WTC11 (cell line): ENCODE measurements around the gene SYPL1. TPM values are rescaled to one million over a fixed set of nuclear protein-coding genes. Genes with fewer than 3 reads are reported as not detected.
A peak's percentile ranks its signal among the peaks of the same experiment; 100 is the strongest.

ENCODE experiments used
- ATAC-seq: fragments of 200-7000 bp; cut with Tn5 transposase; 2 replicates; pipeline ENCODE4 v1.10.0; 2021; ENCODE audit warnings: mild to moderate bottlenecking, moderate library complexity
- CTCF ChIA-PET: fragments of 300-600 bp; sonication (Branson Sonifier 250); formaldehyde crosslinking; loops from one replicate; lab custom pipeline; 2021; ENCODE audit warnings: antibody characterized with exemption; lab: Charles Lee
- POLR2A ChIA-PET: fragments of 350-600 bp; sonication (Branson Sonifier 250); formaldehyde crosslinking; loops from one replicate; lab custom pipeline; 2021; ENCODE audit warnings: antibody characterized with exemption; lab: Charles Lee
- DNase-seq: peaks from one replicate; pipeline ENCODE4 v3.0.0; 2021; ENCODE audit warnings: low spot score
- H3K27ac Mint-ChIP-seq: 2 replicates; pipeline ENCODE4 v1.8.0; 2021; ENCODE audit warnings: mixed read lengths
- H3K27me3 Mint-ChIP-seq: 2 replicates; pipeline ENCODE4 v1.8.0; 2021; ENCODE audit warnings: low read depth, mild to moderate bottlenecking, moderate library complexity, mixed read lengths
- H3K36me3 Mint-ChIP-seq: 2 replicates; pipeline ENCODE4 v1.8.0; 2021; ENCODE audit warnings: mixed read lengths
- H3K4me1 Mint-ChIP-seq: 2 replicates; pipeline ENCODE4 v1.8.0; 2022; ENCODE audit warnings: mixed read lengths
- H3K4me3 Mint-ChIP-seq: 2 replicates; pipeline ENCODE4 v1.8.0; 2021; ENCODE audit warnings: mild to moderate bottlenecking, moderate library complexity, mixed read lengths
- H3K9me3 Mint-ChIP-seq: 2 replicates; pipeline ENCODE4 v1.8.0; 2021; ENCODE audit warnings: mixed read lengths
- ATF1 ChIP-seq: sonication (generic); formaldehyde crosslinking; IDR thresholded peaks from 2 replicates; pipeline ENCODE4 v1.8.1; 2023; ENCODE audit warnings: mild to moderate bottlenecking, moderate library complexity, missing genetic modification reagents
- ELF4 ChIP-seq: sonication (generic); formaldehyde crosslinking; IDR thresholded peaks from 2 replicates; pipeline ENCODE4 v1.8.1; 2022; ENCODE audit warnings: low read depth, mild to moderate bottlenecking, moderate library complexity, missing genetic modification reagents
- FOXJ3 ChIP-seq: sonication (generic); formaldehyde crosslinking; IDR thresholded peaks from 2 replicates; pipeline ENCODE4 v1.9.0; 2021; ENCODE audit warnings: missing genetic modification reagents, mild to moderate bottlenecking, borderline replicate concordance
- FOXK1 ChIP-seq: sonication (generic); formaldehyde crosslinking; IDR thresholded peaks from 2 replicates; pipeline ENCODE4 v1.8.0; 2022; ENCODE audit warnings: mild to moderate bottlenecking, moderate library complexity, missing genetic modification reagents
- GTF2I ChIP-seq: fragments of 250-450 bp; sonication (Bioruptor Pico); conservative IDR thresholded peaks from 2 replicates; pipeline ENCODE4 v1.4.0; 2021; ENCODE audit warnings: mild to moderate bottlenecking
- HMGA2 ChIP-seq: fragments of 250-450 bp; sonication (Bioruptor Pico); IDR thresholded peaks from 2 replicates; pipeline ENCODE4 v1.4.0; 2021; ENCODE audit warnings: mild to moderate bottlenecking, moderate library complexity
- JUN ChIP-seq: sonication (generic); formaldehyde crosslinking; IDR thresholded peaks from 2 replicates; pipeline ENCODE4 v1.8.0; 2023; ENCODE audit warnings: mild to moderate bottlenecking, missing genetic modification reagents
- KAT7 ChIP-seq: sonication (generic); formaldehyde crosslinking; IDR thresholded peaks from 2 replicates; pipeline ENCODE4 v1.8.1; 2023; ENCODE audit warnings: missing genetic modification reagents, mild to moderate bottlenecking, borderline replicate concordance
- NFYB ChIP-seq: sonication (generic); formaldehyde crosslinking; conservative IDR thresholded peaks from 2 replicates; pipeline ENCODE4 v1.8.0; 2022; ENCODE audit warnings: low read depth, missing genetic modification reagents
- NR2C2 ChIP-seq: sonication (generic); formaldehyde crosslinking; IDR thresholded peaks from 2 replicates; pipeline ENCODE4 v1.8.0; 2022; ENCODE audit warnings: mild to moderate bottlenecking, missing genetic modification reagents
- SOX15 ChIP-seq: fragments of 250-450 bp; sonication (Bioruptor Pico); IDR thresholded peaks from 2 replicates; pipeline ENCODE4 v1.9.0; 2021; ENCODE audit warnings: mild to moderate bottlenecking
- TCF7 ChIP-seq: sonication (generic); formaldehyde crosslinking; IDR thresholded peaks from 2 replicates; pipeline ENCODE4 v1.8.0; 2022; ENCODE audit warnings: mild to moderate bottlenecking, low read depth, missing genetic modification reagents, moderate library complexity
- TEAD1 ChIP-seq: sonication (generic); formaldehyde crosslinking; IDR thresholded peaks from 2 replicates; pipeline ENCODE4 v1.8.0; 2022; ENCODE audit warnings: mild to moderate bottlenecking, missing genetic modification reagents
- ZBTB21 ChIP-seq: sonication (generic); formaldehyde crosslinking; IDR thresholded peaks from 2 replicates; pipeline ENCODE4 v1.8.1; 2023; ENCODE audit warnings: mild to moderate bottlenecking, missing genetic modification reagents, borderline replicate concordance
- ZNF121 ChIP-seq: sonication (generic); formaldehyde crosslinking; IDR thresholded peaks from 2 replicates; pipeline ENCODE4 v1.8.0; 2023; ENCODE audit warnings: missing genetic modification reagents
- total RNA-seq: library from RNA; stranded (reverse); gene quantifications from 3 replicates; pipeline ENCODE4 v1.2.3, GENCODE V29; 2021
- TF ChIP-seq, protein P1 (sequence below): sonication (generic); formaldehyde crosslinking; IDR thresholded peaks from 2 replicates; pipeline ENCODE4 v1.8.0; 2022; ENCODE audit warnings: mild to moderate bottlenecking, missing genetic modification reagents
- TF ChIP-seq, protein P2 (sequence below): fragments of 250-450 bp; sonication (Bioruptor Pico); conservative IDR thresholded peaks from 2 replicates; pipeline ENCODE4 v1.9.0; 2021; ENCODE audit warnings: mild to moderate bottlenecking
- TF ChIP-seq, protein P3 (sequence below): sonication (generic); formaldehyde crosslinking; IDR thresholded peaks from 2 replicates; pipeline ENCODE4 v1.8.0; 2023; ENCODE audit warnings: missing genetic modification reagents
- TF ChIP-seq, protein P4 (sequence below): fragments of 250-450 bp; sonication (Bioruptor Pico); IDR thresholded peaks from 2 replicates; pipeline ENCODE4 v1.9.0; 2021; ENCODE audit warnings: moderate library complexity, mild to moderate bottlenecking, inconsistent platforms, borderline replicate concordance
- TF ChIP-seq, protein P5 (sequence below): sonication (generic); formaldehyde crosslinking; IDR thresholded peaks from 2 replicates; pipeline ENCODE4 v1.8.0; 2023; ENCODE audit warnings: missing genetic modification reagents, mild to moderate bottlenecking, borderline replicate concordance
- TF ChIP-seq, protein P6 (sequence below): sonication (generic); formaldehyde crosslinking; IDR thresholded peaks from 2 replicates; pipeline ENCODE4 v1.8.1; 2022; ENCODE audit warnings: mild to moderate bottlenecking, moderate library complexity, missing genetic modification reagents

The SYPL1 gene
- total RNA-seq, 1 experiment from 2014 or later, result 54.8 TPM

DNA sequence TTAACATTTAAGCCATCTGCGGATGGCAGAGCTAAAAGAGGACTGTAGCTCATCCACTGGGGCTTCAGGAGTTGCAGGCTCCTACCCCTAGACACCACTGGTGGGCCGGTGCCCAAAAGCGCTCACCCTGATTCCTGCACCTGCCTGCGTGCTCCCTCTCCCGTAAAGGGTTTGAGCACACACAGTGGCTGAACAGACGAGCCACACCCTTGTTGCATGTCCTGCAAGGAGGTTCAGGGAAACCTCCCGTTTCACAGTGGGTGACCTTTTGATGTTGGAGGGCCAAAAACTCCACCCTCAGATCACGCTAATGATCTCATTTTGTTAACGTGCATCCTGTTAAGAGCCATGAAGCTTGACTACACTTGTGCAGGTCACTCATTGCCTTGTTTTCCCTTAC lies 37.9 kb downstream of the SYPL1 start:
- Mint-ChIP-seq H3K27me3 (no peaks in the 10 kb centered on the region), H3K9me3 (peaks cover 3% of the 10 kb centered on the region; the same call in 1 of the 2 replicates)
- TF ChIP-seq TCF7 (CRISPR knock-in tag) (no peak), NR2C2 (no peak), ELF4 (CRISPR knock-in tag) (no peak), NFYB (CRISPR knock-in tag) (no peak), HMGA2 (CRISPR knock-in tag) (no peak), JUN (CRISPR knock-in tag) (no peak), GTF2I (no peak), KAT7 (CRISPR knock-in tag) (no peak), ATF1 (CRISPR knock-in tag) (no peak)
- TF ChIP-seq, protein P1, sequence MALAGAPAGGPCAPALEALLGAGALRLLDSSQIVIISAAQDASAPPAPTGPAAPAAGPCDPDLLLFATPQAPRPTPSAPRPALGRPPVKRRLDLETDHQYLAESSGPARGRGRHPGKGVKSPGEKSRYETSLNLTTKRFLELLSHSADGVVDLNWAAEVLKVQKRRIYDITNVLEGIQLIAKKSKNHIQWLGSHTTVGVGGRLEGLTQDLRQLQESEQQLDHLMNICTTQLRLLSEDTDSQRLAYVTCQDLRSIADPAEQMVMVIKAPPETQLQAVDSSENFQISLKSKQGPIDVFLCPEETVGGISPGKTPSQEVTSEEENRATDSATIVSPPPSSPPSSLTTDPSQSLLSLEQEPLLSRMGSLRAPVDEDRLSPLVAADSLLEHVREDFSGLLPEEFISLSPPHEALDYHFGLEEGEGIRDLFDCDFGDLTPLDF (CRISPR knock-in tag), result no peak
- TF ChIP-seq, protein P2, sequence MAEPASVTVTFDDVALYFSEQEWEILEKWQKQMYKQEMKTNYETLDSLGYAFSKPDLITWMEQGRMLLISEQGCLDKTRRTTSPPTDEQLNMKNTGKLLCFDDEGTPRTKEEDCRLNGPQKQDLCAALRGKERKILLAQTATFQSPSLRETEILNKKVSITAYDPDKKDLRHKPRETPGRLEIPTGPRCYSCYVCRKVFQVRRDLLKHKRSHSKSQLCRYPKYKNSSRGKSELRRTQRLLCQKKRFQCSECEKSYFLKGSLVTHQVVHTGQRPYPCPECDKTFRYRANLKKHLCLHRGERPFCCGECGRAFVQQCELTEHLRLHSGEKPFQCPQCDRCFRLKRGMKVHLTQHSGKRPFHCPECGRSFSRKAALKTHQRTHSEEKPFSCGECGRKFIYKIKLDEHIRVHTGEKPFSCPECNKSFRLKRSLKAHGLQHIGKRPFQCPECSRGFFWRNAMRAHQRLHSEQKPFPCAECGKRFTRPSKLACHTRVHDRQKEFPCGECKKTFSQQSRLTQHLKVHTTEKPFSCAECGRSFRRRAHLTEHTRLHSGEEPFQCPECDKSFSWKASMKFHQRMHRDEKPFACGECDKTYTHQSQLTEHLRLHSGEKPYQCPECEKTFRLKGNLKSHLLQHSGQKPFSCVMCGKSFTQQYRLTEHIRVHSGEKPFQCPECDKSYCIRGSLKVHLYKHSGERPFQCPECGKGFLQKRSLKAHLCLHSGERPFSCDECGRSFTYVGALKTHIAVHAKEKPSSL (CRISPR knock-in tag), result no peak
- TF ChIP-seq, protein P3, sequence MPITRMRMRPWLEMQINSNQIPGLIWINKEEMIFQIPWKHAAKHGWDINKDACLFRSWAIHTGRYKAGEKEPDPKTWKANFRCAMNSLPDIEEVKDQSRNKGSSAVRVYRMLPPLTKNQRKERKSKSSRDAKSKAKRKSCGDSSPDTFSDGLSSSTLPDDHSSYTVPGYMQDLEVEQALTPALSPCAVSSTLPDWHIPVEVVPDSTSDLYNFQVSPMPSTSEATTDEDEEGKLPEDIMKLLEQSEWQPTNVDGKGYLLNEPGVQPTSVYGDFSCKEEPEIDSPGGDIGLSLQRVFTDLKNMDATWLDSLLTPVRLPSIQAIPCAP (CRISPR knock-in tag), result no peak
- TF ChIP-seq, all 79 proteins: peak for 0
- Mint-ChIP-seq H3K27ac (no peak overlapping the region), H3K4me1 (peaks cover 20% of the 10 kb centered on the region), H3K36me3 (no peaks in the 10 kb centered on the region), H3K4me3 (no peak overlapping the region)
- DNase-seq (no peak), ATAC-seq (peak; percentile 53)
- POLR2A ChIA-PET, result interaction anchor here (0.6 kb wide), 1 partner anchor 9 kb away, joined by 3 read pairs; no protein-coding TSS in a partner anchor
- CTCF ChIA-PET, result interaction anchor here (0.6 to 1.7 kb wide), 4 partner anchors 30 to 1052 kb away, joined by 3 to 6 read pairs (median 4); no protein-coding TSS in a partner anchor

DNA sequence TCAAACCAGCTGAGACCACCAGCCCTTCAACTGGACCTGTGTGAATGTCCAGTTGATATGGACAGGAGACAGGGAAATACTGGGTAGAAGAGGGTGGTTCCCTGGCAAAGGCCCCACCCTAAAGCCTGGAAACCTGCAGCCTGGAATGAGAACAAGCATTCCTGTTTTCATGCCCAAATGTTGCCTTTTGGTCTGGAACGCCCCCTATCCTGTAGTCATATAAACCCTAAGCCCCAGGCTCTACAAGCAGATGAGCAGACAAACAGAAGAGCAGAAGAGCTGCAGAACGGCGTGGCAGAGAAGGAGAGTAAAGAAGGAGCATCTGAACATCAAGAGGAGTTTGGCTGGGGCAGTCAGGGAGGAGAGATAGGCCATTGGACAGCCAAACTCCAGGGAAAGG lies 38.4 kb downstream of the SYPL1 start:
- TF ChIP-seq NFYB (CRISPR knock-in tag) (no peak), TEAD1 (CRISPR knock-in tag) (no peak), ZBTB21 (CRISPR knock-in tag) (no peak), FOXK1 (no peak), ZNF121 (CRISPR knock-in tag) (no peak), SOX15 (no peak), FOXJ3 (no peak)
- TF ChIP-seq, protein P4, sequence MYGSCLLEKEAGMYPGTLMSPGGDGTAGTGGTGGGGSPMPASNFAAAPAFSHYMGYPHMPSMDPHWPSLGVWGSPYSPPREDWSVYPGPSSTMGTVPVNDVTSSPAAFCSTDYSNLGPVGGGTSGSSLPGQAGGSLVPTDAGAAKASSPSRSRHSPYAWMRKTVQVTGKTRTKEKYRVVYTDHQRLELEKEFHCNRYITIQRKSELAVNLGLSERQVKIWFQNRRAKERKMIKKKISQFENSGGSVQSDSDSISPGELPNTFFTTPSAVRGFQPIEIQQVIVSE (CRISPR knock-in tag), result no peak
- TF ChIP-seq, protein P5, sequence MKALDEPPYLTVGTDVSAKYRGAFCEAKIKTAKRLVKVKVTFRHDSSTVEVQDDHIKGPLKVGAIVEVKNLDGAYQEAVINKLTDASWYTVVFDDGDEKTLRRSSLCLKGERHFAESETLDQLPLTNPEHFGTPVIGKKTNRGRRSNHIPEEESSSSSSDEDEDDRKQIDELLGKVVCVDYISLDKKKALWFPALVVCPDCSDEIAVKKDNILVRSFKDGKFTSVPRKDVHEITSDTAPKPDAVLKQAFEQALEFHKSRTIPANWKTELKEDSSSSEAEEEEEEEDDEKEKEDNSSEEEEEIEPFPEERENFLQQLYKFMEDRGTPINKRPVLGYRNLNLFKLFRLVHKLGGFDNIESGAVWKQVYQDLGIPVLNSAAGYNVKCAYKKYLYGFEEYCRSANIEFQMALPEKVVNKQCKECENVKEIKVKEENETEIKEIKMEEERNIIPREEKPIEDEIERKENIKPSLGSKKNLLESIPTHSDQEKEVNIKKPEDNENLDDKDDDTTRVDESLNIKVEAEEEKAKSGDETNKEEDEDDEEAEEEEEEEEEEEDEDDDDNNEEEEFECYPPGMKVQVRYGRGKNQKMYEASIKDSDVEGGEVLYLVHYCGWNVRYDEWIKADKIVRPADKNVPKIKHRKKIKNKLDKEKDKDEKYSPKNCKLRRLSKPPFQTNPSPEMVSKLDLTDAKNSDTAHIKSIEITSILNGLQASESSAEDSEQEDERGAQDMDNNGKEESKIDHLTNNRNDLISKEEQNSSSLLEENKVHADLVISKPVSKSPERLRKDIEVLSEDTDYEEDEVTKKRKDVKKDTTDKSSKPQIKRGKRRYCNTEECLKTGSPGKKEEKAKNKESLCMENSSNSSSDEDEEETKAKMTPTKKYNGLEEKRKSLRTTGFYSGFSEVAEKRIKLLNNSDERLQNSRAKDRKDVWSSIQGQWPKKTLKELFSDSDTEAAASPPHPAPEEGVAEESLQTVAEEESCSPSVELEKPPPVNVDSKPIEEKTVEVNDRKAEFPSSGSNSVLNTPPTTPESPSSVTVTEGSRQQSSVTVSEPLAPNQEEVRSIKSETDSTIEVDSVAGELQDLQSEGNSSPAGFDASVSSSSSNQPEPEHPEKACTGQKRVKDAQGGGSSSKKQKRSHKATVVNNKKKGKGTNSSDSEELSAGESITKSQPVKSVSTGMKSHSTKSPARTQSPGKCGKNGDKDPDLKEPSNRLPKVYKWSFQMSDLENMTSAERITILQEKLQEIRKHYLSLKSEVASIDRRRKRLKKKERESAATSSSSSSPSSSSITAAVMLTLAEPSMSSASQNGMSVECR (CRISPR knock-in tag), result no peak
- TF ChIP-seq, protein P6, sequence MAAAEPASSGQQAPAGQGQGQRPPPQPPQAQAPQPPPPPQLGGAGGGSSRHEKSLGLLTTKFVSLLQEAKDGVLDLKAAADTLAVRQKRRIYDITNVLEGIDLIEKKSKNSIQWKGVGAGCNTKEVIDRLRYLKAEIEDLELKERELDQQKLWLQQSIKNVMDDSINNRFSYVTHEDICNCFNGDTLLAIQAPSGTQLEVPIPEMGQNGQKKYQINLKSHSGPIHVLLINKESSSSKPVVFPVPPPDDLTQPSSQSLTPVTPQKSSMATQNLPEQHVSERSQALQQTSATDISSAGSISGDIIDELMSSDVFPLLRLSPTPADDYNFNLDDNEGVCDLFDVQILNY (CRISPR knock-in tag), result no peak
- no peak overlapping the region for H3K4me3 Mint-ChIP-seq
- no peaks in the 10 kb centered on the region for H3K27me3 Mint-ChIP-seq
- H3K36me3 Mint-ChIP-seq, result no peaks in the 10 kb centered on the region
- POLR2A ChIA-PET, result interaction anchor here (0.6 kb wide), 1 partner anchor 9 kb away, joined by 3 read pairs; no protein-coding TSS in a partner anchor
- CTCF ChIA-PET, result interaction anchor here (0.6 to 1.7 kb wide), 4 partner anchors 13 to 103 kb away, joined by 3 to 6 read pairs (median 3); partner anchors contain the start of gene SYPL1
- DNase-seq, result no peak
- no peak overlapping the region for H3K27ac Mint-ChIP-seq
- no peak for ATAC-seq
- H3K9me3 Mint-ChIP-seq, result no peaks in the 10 kb centered on the region
- H3K4me1 Mint-ChIP-seq, result peaks cover 20% of the 10 kb centered on the region
